ENCODE data around the gene NUDT3. TPM values are rescaled to one million over a fixed set of nuclear protein-coding genes. Genes with fewer than 3 reads are reported as not detected.
A peak's percentile ranks its signal among the peaks of the same experiment; 100 is the strongest.

The NUDT3 gene
- total RNA-seq, 4 donors from 2014 or later: 40.0 to 71.9 (median 50.6) TPM

DNA sequence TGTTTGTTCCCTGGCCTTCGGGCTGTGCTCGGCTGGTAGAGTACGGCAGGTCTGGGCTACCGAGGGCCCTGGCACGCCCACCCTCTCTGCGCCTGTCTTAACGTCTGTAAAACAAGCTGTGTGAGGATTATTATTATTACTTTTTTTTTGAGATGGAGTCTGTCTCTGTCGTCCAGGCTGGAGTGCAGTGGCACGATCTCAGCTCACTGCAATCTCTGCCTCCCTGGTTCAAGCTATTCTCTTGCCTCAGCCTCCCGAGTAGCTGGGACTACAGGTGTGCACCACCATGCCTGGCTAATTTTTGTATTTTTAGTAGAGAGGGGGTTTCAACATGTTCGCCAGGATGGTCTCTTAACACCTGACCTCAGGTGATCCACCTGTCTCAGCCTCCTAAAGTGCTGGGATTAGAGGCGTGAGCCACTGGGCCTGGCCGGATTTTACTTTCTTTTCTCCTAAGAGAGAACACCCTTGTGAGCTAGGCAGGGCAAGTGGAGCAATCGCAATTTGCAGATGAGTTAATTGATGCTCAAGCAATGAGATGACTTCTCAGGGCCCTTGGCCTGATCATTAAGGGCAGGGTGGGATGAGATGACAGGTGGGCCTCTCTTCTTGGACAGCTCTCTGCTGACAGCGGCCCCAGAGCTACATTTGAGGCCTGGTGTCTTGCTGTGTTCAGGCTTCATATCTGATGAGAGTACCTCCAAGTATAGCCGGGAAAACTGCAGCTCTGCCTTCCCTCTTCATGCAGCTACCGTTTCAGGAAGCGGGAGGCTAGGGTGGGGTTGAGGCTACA is 142.8 kb downstream of the NUDT3 start:
- ATAC-seq (peak; percentile 28 to 37), DNase-seq (no peak)
- in situ Hi-C loops (cut with MboI; ENCODE audit: low sequenced_read_pairs in 4 of 4): loop anchor here (5.0 to 25.0 kb wide), 4 partner anchors 153 to 363 kb away; no protein-coding TSS in a partner anchor
- H3K27ac ChIP-seq: peak overlapping the region; percentile 88 to 95 (median 93)
- peak overlapping the region; percentile 86 to 94 (median 88) for H3K4me3 ChIP-seq
- no peaks in the 10 kb centered on the region for H3K27me3 ChIP-seq
- peaks cover 11 to 13% of the 10 kb centered on the region in 2 donors for H3K4me1 ChIP-seq
- intact Hi-C loops (cut with DNase I; ENCODE audit: low total_unique reads): loop anchor here (1.0 to 5.0 kb wide), 6 partner anchors 27 to 408 kb away; partner anchors contain the start of gene NUDT3
- no peaks in the 10 kb centered on the region for H3K9me3 ChIP-seq
- no peaks in the 10 kb centered on the region for H3K36me3 ChIP-seq
- TF ChIP-seq POLR2A (IDR thresholded peaks at IDR 0.05): no peak
- TF ChIP-seq, protein P1, sequence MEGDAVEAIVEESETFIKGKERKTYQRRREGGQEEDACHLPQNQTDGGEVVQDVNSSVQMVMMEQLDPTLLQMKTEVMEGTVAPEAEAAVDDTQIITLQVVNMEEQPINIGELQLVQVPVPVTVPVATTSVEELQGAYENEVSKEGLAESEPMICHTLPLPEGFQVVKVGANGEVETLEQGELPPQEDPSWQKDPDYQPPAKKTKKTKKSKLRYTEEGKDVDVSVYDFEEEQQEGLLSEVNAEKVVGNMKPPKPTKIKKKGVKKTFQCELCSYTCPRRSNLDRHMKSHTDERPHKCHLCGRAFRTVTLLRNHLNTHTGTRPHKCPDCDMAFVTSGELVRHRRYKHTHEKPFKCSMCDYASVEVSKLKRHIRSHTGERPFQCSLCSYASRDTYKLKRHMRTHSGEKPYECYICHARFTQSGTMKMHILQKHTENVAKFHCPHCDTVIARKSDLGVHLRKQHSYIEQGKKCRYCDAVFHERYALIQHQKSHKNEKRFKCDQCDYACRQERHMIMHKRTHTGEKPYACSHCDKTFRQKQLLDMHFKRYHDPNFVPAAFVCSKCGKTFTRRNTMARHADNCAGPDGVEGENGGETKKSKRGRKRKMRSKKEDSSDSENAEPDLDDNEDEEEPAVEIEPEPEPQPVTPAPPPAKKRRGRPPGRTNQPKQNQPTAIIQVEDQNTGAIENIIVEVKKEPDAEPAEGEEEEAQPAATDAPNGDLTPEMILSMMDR (IDR thresholded peaks at IDR 0.05 in 4 of 5, conservative IDR thresholded peaks at IDR 0.05 in 1 of 5): no peak

DNA sequence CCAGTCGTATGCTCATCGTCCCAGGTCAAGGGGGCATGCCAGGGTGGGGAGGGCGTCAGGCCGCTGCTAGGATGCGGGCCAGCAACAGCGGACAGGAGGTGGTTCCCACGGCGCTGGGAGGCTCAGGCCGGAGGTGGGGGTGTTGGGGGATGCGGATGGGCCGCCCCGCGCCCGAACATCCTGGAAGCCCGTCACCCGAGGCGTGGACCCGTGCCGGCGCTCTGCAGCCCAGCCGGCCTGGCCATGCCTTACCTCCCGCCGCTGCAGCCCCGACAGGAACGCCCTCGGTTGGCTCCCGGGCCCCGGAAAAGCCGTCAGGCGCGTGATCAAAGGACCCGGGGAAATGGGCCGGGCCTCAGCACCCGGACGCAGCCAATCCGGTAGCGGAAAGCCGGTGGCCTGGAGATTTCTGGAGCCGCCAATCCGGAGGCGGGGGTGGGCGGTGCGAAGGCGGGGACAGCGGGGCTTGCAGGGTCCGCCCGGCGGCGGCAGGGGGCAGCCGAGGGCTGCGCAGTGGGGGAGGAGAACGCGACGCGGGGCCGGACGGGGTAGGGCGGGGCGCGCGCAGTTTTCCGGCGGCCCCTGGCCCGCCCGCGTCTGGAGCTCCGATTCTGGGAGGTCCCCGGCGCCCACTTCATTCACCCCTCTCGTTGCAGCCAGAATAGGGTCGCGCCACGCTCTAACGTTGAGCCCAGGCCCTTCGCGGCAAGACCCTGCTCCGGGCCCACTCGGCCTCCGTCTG is 143.6 kb downstream of the NUDT3 start, which contains the start of gene SMIM29:
TSS of gene SMIM29 (minus strand) at position 280 of the 742 bp plus-strand sequence. CDS start 1,215 bp downstream, outside the sequence.
- intact Hi-C loops (cut with DNase I; ENCODE audit: low total_unique reads): loop anchor here (1.0 to 5.0 kb wide), 6 partner anchors 28 to 408 kb away; partner anchors contain the start of gene NUDT3
- H3K36me3 ChIP-seq: no peaks in the 10 kb centered on the region
- peak within 1 kb of the TSS; percentile 88 to 95 (median 93) for H3K27ac ChIP-seq
- DNase-seq: peak; percentile 96 to 97
- in situ Hi-C loops (cut with MboI; ENCODE audit: low sequenced_read_pairs in 4 of 4): no loop called here
- no peaks in the 10 kb centered on the region for H3K27me3 ChIP-seq
- H3K9me3 ChIP-seq: no peaks in the 10 kb centered on the region
- H3K4me3 ChIP-seq: peak within 1 kb of the TSS; percentile 88 to 98 (median 91)
- peaks cover 19 to 20% of the 10 kb centered on the region in 2 donors for H3K4me1 ChIP-seq
- TF ChIP-seq, protein P1 (IDR thresholded peaks at IDR 0.05 in 4 of 5, conservative IDR thresholded peaks at IDR 0.05 in 1 of 5): peak; percentile 90 to 100 (median 99)
- peak; percentile 93 to 94 for TF ChIP-seq POLR2A (IDR thresholded peaks at IDR 0.05)
- peak; percentile 87 for ATAC-seq

DNA sequence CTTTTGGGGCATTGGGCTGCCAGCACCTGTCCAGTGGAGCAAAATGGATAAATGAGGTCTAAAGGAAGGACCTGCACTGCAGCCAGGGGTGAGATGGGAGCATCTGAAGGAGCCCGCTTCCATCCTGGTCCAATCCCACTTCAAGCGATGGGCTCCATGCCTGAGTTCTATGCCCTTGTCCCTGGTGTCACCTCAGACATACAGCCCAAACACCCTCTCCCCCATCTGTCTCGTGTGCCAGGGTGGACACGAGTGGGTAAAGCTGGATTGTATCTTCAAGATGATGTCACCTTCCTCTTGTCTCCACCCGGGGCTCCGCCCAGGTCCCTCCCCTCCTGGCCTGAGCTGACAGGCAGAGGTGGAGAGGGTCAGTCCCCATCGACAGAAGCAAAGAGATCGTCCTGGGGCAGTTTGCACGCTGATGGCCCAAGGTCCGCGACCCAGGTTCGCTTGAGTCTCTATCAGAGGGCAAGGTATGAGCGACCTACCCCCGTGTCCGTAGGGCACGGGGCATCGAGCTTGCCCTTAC is 144.2 kb downstream of the NUDT3 start:
- in situ Hi-C loops (cut with MboI; ENCODE audit: low sequenced_read_pairs in 4 of 4) (no loop called here), intact Hi-C loops (cut with DNase I; ENCODE audit: low total_unique reads) (loop anchor here (2.0 to 5.0 kb wide), 3 partner anchors 29 to 409 kb away; no protein-coding TSS in a partner anchor)
- TF ChIP-seq, protein P1 (IDR thresholded peaks at IDR 0.05 in 4 of 5, conservative IDR thresholded peaks at IDR 0.05 in 1 of 5): no peak
- no peak for TF ChIP-seq POLR2A (IDR thresholded peaks at IDR 0.05)
- H3K4me1 ChIP-seq: peaks cover 23 to 24% of the 10 kb centered on the region in 2 donors
- H3K9me3 ChIP-seq: no peaks in the 10 kb centered on the region
- H3K36me3 ChIP-seq: no peaks in the 10 kb centered on the region
- ATAC-seq (peak; percentile 21 to 34), DNase-seq (peak in 1 of 2 donors; percentile 70)
- H3K4me3 ChIP-seq: peak overlapping the region; percentile 88 to 98 (median 91)
- H3K27me3 ChIP-seq: no peaks in the 10 kb centered on the region
- peak overlapping the region; percentile 88 to 95 (median 93) for H3K27ac ChIP-seq

DNA sequence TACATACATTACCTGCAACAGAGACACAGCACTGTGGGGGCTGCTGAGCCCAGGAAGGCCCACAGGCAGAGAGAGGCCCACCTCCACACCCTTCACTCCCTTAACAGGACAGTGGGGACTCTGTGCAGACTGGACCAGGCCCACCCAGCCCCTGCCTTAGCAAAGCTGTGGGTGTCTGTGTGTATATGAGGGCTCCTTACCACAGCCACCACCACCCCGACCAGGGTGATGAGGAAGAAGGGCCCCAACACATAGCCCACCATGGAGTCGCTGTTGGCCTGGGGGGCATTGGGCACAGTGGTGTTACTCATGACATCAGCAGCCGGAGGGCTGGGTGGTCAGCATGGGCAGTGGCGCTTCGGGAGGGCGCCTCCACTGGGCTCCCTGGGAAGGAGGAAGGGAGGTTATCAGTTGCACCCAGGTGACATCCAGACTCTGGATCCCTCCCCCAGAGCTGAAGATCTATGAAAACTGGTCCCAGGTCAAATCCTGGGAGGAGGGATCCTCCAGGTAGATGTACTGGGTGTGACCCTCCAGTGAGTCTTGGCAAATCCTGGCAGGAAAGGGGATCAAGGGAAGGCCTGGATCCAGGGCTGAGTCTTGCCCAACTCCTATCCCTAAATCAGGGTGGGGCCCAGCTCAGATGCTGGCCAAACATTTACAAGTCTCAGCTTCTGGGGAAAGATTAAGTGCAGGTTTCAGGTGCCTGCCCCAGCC is 144.8 kb downstream of the NUDT3 start:
- in situ Hi-C loops (cut with MboI; ENCODE audit: low sequenced_read_pairs in 4 of 4): no loop called here
- Histone ChIP-seq H3K27ac (peak overlapping the region; percentile 88 to 95 (median 93)), H3K4me1 (peaks cover 23 to 24% of the 10 kb centered on the region in 2 donors)

More for the DNA sequence above, 144.8 kb downstream of the NUDT3 start:
- Histone ChIP-seq H3K36me3 (peaks cover 0 to 6% of the 10 kb centered on the region in 2 donors), H3K4me3 (peak overlapping the region; percentile 88 to 98 (median 91)), H3K9me3 (no peaks in the 10 kb centered on the region), H3K27me3 (no peaks in the 10 kb centered on the region)
- intact Hi-C loops (cut with DNase I; ENCODE audit: low total_unique reads): loop anchor here (2.0 to 5.0 kb wide), 3 partner anchors 29 to 410 kb away; no protein-coding TSS in a partner anchor
- DNase-seq: no peak
- no peak for ATAC-seq
- TF ChIP-seq POLR2A (IDR thresholded peaks at IDR 0.05): no peak
- TF ChIP-seq, protein P1 (IDR thresholded peaks at IDR 0.05 in 4 of 5, conservative IDR thresholded peaks at IDR 0.05 in 1 of 5): no peak

Measured in gastrocnemius medialis (tissue), 4 donors.